GM19463 (cell line): Measurements from ENCODE around the gene ADISSP.

ENCODE experiments used
- ATAC-seq: cut with Tn5 transposase; IDR thresholded peaks from one replicate; pipeline ENCODE4 v1.9.1; 2021; ENCODE audit warnings: mild to moderate bottlenecking, moderate library complexity; ENCODE audit not compliant: unreplicated experiment

Gene ADISSP

DNA sequence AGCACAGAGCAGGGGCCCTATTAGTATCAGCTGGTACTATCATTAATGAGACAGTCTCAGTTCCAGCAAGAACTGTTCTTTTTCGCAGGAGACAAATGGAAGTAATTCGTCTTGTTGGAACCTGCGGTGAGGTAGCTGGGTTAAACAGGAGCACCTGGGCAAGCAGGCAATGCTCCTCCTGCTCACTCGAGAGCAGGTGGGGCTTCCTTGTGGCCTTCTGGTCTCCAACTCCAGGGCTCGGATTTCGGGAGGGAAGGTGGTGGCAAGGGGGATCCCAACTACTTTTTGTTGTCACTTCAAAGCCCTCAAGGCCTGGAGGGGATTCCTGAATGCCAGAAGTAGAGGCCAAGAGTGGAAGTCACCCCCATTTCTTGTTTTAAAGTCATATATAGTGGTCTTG, 15.0 kb upstream of the ADISSP start:
- ATAC-seq, result no peak

DNA sequence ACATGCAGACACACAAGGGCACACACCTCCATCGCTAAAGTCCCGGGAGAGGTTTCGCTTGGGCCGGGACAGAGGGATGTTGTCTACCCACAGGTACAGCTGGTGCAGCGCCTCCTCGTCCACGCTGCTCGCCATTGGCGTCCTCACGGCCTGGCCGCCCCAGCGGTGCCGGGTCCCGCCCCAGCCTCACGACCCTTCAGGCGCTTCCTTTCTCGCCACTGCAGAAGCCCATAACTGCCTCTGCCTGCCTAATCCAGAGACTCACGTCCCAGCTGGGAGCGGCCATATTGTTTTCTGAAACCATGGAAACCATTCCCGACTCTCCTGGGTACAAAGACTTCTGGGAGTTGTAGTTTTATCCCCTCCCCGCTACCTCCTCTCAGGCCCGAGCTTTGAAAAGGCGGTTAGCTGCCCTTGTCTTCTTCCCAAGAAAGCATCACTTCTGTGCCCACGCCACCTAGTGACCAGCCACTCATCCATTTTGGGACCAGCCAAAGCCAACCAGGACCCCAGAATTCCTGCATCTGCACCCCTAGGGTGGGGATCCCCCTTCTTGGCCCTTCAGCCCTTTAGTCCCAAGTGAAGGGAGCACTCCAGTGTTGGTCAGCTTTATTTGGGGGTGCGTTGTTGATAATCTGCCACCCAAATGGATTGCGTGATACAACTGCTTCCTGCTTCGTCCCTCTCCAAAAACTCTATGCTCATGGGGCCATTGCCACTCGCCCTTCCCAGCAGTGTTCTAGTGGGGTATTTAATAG, 13.8 kb upstream of the ADISSP start, which contains the start of gene SPEF1:
TSS of gene SPEF1 (minus strand) at position 296 of the 758 bp plus-strand sequence. CDS start at position 135, 161 bp downstream.
- ATAC-seq, result peak; percentile 66

DNA sequence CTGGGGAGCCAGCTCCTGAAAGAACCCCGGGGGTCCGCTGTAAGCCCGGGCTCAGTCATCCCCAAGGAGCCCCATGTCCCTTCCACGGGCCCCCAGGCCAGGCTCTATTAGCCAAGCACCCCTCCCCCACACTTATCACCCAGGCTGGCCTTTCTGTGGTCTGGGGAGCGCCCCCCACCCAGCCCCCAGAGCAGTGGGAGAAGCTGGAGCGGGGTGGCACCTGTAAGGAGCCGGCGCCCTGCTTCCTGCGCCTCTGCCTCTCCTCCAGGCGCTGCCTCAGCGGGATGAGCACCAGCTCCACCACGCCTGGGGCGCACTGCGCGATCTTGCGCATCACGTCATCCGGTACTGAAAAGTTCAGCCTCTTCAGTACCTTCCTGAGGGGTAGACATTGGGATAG, 11.4 kb upstream of the ADISSP start:
- ATAC-seq, result no peak

DNA sequence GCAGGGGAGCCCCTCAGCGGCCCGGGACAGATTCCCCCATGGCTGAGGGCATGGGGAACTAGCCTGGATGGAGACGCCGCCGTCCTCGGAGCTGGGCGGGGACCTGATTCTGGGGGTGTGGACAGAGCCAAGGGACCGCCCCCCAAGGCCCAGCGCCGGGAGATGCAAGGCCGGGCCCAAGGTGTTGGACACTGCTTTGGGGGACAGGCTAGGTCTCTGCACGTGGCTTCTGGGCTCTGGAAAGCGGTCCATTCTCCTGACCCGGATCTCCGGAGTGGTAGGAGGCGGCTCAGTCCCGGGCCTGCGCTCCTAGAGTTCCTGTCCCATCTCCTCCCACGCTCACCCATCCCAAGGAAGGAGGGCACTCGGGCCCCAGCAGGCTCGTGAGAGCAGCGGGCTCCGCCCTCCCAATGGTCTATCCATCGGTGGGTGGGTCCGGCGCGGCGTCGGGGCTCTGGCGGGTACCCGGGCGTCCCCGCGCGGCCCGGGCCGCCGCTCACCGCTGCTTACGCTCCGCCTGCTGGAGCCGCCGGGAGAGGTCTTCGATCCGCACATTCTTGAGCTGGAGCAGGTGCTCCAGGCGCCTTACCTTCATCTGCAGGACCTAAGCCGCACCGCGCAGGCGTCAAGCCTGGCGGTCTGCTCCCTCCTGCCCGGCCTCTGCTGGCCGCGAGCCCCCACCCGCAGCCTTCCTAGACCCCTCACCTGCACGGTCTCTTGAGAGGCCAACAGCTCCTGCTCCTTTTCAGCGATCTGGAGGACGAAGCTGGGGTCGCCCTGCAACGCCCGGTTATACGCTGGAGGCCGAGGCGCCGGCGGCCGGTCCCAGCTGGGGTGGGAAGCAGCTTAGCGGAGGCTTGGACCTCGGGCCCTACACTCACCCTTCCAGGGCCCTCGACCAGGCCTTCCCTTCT, 10.4 kb upstream of the ADISSP start:
- no peak for ATAC-seq

DNA sequence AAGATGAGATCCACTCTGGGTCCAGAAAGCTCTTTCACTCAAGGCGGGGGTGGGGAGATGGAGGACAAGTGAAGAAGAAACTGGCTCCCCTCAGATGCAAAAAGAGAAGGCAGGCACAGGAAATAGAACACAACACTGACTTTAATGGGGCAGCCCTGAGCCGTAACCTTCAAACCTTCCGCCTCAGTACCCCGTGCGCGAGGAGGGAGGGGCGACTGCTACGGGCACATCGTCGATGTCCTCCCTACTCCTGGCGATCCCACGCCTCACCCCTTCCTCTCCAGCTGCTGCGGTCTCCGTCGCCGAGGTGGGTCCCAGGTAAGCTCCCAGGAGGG, 9.8 kb upstream of the ADISSP start:
- ATAC-seq, result no peak

DNA sequence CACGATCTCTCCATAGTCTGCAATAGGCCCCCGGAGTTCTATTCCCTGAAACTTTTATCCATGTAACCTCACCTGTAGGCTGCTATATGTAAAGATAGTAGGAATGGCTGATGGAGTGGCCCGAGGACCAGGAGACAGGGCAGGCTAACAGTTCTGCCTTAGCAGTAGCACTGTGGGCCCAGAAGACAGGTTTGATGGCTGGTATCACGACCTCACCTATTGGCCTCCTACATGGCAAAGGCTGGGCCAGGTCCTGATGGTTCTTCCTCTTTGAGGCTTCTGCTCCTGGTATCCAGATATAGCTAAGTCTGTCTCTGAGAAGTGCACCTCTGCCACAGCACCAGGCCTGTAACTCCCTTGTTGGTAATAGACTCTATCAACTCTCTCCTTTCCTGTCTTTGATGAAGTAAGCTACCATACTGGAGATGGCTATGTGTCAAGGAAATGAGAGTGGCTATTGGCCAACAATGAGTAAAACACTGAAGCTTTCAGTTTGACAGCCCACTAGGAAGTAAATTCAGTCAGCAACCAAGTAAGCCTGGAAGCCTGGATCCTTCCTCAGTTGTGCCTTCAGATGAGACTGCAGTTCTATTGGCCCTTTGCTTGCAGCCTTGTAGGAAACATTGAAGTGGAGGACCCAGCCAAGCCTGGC, 8.0 kb upstream of the ADISSP start:
- no peak for ATAC-seq

DNA sequence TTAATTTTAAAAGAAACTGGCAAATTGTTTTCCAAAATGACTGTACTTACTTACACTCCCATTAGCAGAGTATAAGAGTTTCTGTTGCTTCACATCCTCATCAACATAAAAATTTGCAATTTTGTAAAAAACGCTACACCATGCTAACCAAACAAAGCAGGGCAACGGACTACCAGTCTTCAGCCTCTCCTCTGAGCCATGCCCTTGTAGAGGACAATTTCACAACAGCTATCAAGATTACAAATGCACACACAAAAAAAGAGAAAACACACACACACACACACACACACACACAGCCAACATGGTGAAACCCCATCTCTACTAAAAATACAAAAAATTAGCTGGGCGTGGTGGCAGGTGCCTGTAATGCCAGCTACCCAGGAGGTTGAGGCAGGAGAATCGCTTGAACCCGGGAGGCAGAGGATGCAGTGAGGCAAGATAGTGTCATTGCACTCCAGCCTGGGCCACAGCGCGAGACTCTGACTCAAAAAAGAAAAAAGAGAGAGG, 4.1 kb upstream of the ADISSP start:
- no peak for ATAC-seq

DNA sequence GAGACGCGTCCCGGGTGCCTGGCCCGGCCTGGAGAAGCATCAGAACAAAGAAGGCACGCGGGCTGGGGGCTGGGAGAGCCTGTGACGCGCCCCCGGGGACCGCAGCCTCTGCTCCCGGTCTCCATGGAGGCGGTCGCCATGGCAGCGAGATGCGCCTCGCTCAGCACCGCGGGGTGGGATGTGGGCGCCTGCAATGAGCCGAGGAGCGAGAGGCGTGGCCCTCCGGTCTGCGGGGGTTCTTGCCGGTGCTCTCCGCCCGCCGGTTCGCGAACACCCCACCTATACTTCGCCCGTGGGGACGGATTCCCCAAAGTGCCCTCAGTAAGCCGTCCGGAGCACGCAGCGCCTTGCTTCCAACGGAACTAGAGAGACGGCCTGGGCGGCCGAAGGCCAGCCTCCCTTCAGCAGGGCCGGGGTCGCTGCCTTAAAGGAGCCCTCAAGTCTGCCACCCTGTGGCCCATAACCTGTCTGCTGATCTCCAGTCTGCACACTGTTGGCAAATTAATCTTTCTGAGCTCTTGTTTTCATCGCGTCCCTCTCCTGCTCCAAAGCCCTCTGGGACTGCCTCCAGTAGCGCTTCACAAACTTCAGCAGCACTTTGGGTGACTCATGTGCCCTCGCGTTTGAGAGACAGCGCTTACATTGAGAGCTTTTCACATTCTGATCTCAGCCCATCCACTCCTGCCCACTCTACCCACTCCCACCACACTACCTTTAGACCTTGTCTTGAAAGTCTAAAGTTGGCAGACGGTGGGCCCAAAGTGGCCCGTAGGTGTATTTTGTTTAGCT, 983 bp upstream of the ADISSP start:
- ATAC-seq, result peak; percentile 26

DNA sequence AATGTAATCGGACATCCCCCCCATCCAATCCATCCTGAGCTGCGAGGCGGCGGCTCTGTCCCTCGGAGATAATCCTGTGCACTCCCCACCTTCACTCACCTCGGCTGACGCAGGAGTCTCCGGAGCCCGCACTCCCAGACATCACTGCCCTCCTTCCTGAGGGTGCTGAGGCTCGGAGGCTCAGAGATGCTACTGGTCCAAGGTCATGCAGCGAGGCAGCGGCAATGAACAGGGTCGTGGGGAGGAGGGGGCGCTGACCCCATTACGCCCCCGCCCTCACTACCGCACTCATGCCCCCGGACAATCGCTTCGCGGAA, 485 bp downstream of the ADISSP start:
- ATAC-seq, result no peak

DNA sequence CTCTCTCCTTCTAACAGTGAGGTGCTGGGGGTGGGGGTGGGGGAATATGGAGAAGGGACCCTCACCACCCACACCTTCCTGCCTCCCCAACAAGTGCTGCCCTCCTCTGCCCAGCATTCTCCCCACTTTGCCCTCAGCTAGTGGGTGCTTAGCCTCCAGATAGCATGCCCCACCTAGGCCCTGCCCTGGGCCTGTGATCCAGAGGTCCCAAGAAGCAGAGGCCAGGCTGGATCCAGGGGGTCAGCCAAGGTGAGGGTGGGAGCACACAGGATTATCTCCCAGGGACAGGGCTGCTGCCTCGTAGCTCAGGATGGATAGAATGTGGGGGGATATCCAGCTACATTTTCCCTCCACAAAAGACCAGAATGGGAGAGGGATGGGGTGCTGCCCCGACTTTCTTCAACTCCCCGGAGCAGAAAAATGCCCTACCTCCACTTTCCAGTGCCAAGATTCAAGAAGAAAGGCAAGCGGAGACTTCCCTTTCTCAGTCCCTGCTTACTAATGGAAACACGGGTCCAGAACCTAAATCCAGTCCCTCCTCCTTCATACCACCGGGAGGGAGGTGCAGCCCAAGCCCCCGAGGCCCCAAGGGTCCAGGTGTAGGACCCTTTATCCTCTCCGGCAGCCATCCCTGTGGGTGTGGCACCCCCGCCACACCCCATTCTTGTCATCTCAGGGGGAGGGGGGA, 987 bp downstream of the ADISSP start:
- ATAC-seq, result no peak

DNA sequence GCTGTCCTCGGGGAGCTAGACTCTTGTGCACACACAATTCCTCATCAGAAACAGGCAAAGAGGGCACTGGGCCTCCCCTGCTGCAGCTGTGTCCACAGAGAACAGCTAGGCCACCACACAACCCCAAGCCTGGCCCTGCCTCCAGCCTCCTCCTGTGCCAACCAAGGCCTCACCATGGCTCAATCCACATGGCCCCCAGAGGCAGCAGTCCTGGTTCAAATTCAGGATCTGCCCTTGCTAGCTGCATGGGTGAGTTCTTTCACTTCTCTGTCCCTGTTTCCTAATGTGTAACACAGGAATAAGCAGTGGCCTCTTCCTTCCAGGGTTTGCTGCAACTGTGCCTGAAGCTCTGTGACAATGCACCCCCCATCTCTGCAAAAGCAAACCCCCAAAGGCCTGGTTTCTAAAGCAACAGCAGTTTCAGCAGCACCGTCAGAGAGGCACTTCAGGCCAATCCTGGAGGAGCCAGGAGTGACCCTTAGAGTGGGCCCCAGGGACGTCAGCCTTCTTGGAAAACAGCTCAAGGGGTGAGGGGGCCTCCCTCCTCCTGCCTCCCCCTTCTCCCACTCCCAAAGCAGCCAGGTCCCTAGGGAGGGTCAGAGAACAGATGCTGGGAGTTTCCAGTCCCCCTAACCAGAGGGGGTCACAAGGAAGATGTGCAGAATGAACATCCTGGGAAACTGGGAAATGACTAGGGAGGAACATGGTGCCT, 2.2 kb downstream of the ADISSP start:
- no peak for ATAC-seq

DNA sequence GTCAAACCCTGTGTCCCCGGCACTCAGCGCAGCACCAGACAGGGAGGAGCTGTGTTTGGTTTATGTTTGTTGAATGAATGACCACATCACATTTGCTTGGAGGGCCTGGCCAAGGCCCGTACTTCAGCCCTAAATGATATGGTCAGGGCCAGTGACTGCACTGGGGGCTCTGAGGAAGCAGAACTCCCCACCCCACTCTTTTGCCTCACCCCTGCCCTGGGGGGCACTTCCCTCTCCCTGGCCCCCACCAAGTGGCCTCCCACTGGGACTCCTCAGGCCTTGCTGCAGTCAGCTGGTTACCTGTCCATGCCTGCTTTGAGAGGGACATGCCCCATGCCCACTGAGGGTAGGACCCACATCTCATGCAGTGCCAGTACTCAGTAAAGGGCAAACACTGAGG, 2.9 kb downstream of the ADISSP start:
- no peak for ATAC-seq

DNA sequence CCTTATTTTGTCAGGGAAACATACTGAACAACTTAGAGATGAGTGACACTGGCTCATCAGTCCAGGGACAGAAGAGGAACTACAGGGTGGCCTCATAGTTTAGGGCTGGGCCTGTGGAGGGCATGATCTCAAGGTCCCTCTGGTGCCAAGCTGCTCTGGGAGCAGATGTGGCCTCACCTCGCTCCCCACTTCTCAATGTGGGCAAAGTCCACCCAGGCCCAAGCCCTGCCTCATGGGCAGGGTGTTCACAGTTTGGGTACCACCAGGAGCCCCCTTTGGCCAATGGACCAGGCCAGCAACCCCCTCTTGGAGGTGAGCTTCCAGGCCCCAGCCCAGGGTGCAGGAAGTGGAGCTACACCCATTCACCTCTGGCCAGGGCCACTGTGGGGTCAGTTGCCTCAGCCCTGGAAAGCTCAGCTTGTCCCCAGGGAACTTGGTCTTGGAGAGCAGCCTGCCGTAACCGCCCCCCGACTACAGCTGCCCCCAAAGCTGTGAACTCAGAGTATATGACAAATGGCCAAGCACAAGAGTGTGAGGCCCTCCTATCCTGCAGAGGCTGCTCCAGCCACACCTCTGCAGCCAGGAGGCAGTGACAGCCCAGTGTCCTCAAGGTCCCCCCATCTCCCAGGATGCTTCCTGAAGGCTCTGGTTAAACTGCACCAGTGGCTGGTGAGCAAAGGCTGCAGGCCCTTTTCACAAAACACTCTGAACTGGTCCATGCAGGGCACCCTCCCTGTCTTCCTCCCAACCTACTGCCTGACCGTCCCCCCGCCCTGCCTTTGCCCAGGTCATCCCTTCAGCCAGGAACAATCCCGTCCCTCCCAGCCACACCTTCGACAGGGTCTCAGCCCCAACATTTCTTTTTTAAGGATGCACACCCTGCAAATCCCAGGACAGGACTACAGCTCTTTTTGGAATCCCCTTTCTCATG, 3.6 kb downstream of the ADISSP start:
- ATAC-seq, result no peak

DNA sequence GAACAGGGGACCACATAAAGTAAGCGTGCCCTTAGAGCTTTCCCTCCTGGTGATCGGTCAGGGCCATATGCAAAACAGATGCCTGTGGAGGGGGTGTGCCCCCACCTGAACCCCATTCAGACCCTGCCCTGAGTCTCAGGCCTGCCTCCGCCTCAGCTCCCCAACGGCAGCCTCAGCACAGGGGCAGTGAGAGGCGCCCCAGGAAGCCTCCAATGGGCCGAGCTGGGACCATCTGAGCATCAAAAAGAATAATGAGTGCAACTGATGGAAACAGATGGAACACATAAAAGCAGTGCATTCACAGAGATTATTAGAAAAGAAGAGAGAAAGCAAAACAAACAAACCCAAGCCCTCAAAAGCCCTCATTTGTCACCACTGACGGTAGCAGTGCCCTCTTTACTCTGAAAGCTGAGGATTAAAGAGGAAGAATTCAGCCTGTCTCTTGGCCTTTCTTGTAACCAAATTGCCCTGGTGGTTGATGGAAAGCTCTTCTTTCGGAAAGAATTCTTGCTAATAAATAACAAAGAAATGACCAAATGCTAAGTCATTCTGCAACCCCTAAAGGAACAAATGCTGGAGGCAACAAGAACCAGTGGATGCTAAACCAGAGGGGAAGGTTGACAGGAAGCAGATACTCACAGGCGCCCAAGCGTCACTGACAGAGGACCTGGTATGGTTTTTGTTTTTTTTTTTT, 6.8 kb downstream of the ADISSP start:
- ATAC-seq, result no peak

DNA sequence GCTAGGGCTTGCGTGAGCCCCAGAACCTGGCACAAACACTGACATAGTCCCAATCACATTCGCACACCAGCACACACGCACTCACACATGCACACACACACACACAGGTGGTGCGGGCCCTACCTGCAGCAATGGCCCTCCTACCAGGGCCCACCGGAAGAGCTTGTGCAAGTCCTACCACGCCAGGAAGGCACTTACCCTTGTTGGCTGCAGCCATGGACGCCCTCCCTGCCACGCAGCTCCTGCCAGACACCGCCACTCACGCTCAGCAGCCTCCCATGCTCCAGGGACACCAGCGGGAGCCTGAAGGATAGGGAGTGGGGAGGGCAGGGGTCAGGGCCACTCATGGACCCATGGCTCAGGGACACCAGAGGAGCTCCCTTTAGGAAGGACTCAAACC, 7.7 kb downstream of the ADISSP start:
- ATAC-seq, result no peak

DNA sequence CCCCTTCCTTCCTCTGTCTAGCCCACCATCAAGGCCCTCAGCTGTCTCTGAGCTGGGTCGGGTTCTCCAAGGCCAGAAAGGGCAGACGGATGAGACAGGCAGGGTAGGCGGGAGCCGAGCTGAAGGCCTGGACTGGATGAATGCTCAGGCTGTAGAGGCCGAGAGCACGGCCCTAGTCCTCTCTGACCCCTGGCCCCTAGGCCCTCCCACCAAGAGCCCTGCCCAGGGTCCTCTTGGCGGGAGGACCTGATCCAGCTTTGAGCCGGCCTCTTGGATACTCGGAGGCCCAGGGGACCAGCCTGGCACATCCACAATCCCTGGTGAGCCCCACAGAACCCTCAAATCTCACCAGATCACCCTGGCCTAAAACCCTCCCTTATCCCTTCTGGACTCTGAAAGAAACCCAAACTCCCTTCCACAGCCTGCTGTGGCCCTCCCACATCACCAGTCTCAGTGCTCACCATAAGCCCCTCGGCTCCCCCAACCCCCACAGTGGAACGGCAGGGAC, 8.2 kb downstream of the ADISSP start:
- no peak for ATAC-seq

DNA sequence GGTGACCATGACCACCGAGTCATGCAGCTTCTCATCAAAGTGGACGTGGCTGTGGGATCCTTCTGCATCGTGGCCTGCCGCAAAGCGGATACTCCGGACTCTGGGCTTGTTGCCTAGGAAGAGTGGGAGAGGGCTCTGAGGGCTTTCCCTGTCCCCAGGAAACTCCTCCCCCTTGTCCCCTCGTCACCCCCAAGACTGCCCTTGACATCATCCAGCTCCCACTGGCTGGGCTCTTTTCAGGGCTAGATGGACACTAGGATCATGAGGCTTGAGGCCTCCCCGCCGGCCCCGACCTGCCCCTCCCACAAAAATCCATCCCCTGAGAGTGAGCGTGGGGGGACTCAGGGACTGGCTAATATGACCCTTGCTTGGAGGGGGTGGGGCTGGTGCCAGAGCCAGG, 9.0 kb downstream of the ADISSP start:
- ATAC-seq, result no peak

DNA sequence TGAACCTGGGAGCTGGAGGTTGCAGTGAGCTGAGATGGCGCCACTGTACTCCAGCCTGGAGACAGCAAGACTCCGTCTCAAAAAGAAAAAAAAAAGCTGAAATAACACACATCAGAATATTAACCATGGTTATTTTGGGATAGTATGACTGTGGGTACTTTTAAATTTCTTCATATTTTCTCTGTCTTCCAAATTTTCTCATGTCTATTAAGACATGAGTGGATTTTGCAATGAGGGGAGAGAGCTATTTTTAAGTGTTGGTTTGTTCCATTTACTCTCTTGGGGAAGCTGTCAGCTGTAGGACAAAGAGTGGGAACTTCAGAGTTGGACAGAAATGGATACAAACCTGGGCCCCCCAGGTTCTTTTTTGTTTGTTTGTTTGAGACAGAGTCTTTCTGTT, 10.3 kb downstream of the ADISSP start:
- ATAC-seq, result no peak
